ENCODE results near the gene NOD1.

The NOD1 gene

DNA sequence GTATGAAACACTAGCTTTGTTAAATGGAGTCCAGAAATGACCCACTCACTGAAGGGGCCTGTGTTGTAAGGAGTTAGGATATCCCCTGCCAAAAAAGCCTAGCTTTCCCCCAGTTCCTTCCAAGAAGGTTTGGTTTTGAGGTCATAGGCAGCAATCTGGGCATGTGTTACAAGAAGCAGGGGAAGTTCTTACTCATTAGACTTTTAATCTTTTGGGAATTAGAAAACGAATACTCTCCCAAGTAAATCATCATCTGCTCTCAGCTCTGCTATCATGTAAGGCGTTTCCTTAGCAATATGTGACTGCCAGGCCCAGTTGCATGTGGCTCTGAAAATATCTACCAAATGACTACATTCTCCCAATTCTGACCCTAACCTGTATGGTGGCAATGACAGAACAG, 3.7 kb downstream of the NOD1 start:
- POLR2A ChIA-PET (ENCODE audit: low non-redundant PET), result no interaction called here
- TF ChIP-seq, protein P1, sequence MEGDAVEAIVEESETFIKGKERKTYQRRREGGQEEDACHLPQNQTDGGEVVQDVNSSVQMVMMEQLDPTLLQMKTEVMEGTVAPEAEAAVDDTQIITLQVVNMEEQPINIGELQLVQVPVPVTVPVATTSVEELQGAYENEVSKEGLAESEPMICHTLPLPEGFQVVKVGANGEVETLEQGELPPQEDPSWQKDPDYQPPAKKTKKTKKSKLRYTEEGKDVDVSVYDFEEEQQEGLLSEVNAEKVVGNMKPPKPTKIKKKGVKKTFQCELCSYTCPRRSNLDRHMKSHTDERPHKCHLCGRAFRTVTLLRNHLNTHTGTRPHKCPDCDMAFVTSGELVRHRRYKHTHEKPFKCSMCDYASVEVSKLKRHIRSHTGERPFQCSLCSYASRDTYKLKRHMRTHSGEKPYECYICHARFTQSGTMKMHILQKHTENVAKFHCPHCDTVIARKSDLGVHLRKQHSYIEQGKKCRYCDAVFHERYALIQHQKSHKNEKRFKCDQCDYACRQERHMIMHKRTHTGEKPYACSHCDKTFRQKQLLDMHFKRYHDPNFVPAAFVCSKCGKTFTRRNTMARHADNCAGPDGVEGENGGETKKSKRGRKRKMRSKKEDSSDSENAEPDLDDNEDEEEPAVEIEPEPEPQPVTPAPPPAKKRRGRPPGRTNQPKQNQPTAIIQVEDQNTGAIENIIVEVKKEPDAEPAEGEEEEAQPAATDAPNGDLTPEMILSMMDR (conservative IDR thresholded peaks at IDR 0.05; ENCODE audit: low read depth), result no peak
- no peak overlapping the region for H3K27ac ChIP-seq
- CTCF ChIA-PET, result no interaction called here
- no peak for DNase-seq (ENCODE audit: low spot score)

DNA sequence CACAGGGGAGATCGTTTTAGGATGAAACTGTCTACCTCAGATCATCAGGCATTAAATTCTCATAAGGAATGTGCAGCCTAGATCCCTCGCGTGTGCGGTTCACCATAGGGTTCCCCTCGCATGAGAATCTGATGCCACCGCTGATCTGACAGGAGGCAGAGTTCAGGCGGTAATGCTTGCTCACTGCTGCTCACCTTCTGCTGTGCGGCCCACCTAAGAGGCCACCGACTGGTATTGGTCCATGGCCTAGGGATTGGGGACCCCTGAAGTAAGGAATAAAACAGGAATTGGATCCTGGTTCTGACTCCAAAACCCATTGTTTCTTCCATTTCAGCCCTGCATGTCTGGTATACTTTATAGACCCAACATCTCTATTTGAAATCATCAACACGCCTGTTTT, 4.1 kb downstream of the NOD1 start:
- TF ChIP-seq, protein P1 (conservative IDR thresholded peaks at IDR 0.05; ENCODE audit: low read depth), result no peak
- ChIA-PET CTCF (no interaction called here), POLR2A (ENCODE audit: low non-redundant PET) (no interaction called here)
- H3K27ac ChIP-seq, result no peak overlapping the region
- no peak for DNase-seq (ENCODE audit: low spot score)

DNA sequence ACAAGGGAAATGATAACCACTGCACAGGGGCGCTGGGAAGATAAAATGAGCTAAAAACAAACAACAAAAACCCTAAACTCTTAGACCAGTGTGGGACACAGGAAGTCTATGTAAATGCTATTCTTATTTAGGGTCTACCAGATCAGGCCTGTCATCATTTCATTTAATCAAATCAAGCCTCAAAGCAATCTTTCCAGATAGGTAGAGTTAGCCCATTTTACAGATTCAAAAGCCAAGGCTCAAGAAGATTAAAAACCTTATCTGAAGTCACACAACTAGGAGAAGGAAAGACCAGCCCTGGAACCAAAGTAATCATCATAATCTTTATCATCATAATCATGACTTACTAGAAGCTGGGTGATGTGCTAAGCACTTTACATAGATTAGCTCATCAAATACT, 4.7 kb downstream of the NOD1 start:
- POLR2A ChIA-PET (ENCODE audit: low non-redundant PET), result no interaction called here
- CTCF ChIA-PET, result no interaction called here
- no peak overlapping the region for H3K27ac ChIP-seq
- TF ChIP-seq, protein P1 (conservative IDR thresholded peaks at IDR 0.05; ENCODE audit: low read depth), result no peak
- no peak for DNase-seq (ENCODE audit: low spot score)

DNA sequence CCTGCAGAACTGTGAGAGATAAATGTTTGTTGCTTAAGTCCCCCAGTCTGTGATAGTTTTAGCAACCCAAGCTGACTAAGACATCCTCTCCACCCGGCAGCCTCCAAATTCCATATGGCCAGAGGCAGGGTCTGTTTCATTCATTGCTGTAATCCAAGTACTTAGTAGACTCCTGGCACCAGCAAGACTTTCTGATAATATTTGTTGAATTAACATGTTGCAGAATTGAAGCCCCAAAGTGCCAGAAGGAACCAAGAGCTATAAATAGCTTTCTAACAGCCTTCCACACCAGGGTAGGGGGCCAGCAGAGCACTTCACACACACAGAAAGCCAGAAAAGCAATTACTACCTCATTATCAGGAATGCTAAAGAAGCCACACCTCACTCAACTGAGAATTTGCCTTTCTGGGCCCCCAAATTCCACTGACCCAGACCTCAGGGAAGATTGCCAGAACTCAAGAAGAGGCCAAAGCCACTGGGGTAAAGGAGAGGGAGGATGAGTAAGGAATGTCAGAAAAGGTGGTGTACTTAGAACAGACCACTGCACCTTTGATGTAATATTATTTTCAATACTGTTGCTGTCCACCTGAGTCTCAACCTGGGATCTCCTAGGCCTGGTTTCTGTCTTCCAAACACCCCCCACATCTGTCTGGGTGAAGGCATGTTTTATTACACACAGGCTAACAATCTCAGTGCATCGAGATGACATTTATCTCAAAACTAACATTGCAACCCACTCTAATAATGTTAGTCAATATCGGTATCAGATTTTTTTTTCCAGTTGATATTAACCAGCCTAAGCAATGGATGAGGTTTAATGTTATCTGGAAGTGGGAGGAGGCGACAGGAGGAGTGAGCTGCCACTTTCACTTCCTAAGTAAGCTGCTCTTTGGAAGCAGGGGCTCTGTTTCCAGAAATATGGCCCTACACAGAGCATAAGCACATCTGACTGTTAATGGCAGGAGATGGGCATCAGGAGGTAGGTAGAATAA, 5.5 kb downstream of the NOD1 start:
- CTCF ChIA-PET, result interaction anchor here (0.6 kb wide), 1 partner anchor 9 kb away, joined by 3 read pairs; no protein-coding TSS in a partner anchor
- no peak for DNase-seq (ENCODE audit: low spot score)
- TF ChIP-seq, protein P1 (conservative IDR thresholded peaks at IDR 0.05; ENCODE audit: low read depth), result no peak
- no peak overlapping the region for H3K27ac ChIP-seq
- POLR2A ChIA-PET (ENCODE audit: low non-redundant PET), result no interaction called here

DNA sequence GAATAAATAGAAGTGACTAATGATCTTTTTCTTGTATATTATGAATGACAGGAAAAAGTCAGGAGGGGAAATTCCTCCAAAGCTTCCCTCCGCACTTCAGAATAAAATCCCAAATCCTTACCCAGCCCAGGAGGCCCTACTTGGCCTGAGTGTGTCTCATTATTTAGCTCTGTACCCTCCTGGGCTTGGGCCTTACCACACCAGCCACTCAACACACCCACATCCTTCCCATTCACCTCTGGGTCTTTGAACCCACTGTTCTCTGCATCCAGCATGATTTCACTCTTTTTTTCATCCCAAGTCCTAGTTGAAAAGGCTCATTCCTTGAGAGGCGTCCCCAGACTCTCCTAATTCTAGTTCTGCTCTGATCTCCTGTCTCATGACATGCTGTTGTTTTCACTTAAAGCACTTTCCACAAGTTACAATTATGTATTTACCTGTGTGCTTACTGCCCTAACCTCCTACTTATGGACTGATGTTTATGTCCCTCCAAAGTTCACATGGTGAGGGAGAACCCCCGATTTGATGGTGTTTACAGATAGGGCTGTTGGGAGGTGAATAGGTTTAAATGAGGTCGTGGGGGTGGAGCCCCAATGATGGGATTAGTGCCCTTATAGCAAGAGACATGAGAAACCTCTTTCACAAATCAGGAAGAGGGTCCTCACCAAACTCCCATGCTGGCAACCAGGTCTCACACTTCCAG, 6.4 kb downstream of the NOD1 start:
- H3K27ac ChIP-seq, result no peak overlapping the region
- ChIA-PET CTCF (interaction anchor here (0.6 kb wide), 1 partner anchor 8 kb away, joined by 3 read pairs; no protein-coding TSS in a partner anchor), POLR2A (ENCODE audit: low non-redundant PET) (no interaction called here)
- DNase-seq (ENCODE audit: low spot score), result no peak
- TF ChIP-seq, protein P1 (conservative IDR thresholded peaks at IDR 0.05; ENCODE audit: low read depth), result no peak

DNA sequence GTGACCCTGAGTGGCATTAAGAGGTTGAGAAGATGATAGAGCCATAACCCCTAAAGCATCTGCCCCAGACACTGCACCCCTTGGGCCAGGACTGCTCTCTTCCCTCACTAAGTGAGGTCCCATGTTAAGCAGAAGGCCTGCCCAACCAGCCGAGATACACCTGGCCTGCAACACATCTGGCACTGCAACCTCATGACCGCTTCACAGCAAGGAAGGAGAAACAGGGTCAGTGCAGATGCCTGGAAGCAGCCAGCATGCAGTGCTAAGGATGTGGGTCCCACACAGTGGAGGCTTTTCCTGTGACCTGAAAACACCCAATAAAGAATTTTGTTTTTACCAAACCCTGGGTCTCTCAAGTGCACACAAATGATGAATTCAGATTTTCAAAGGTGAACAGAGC, 7.4 kb downstream of the NOD1 start:
- POLR2A ChIA-PET (ENCODE audit: low non-redundant PET), result no interaction called here
- peak overlapping the region; percentile 23 for H3K27ac ChIP-seq
- no peak for DNase-seq (ENCODE audit: low spot score)
- CTCF ChIA-PET, result no interaction called here
- TF ChIP-seq, protein P1 (conservative IDR thresholded peaks at IDR 0.05; ENCODE audit: low read depth), result no peak
